HG03378 (cell line): ENCODE data around the gene PRKD1.

Source experiments
- ATAC-seq: cut with Tn5 transposase; IDR thresholded peaks from one replicate; pipeline ENCODE4 v1.9.1; 2021; ENCODE audit warnings: mild to moderate bottlenecking, moderate library complexity; ENCODE audit not compliant: unreplicated experiment

PRKD1 gene

DNA sequence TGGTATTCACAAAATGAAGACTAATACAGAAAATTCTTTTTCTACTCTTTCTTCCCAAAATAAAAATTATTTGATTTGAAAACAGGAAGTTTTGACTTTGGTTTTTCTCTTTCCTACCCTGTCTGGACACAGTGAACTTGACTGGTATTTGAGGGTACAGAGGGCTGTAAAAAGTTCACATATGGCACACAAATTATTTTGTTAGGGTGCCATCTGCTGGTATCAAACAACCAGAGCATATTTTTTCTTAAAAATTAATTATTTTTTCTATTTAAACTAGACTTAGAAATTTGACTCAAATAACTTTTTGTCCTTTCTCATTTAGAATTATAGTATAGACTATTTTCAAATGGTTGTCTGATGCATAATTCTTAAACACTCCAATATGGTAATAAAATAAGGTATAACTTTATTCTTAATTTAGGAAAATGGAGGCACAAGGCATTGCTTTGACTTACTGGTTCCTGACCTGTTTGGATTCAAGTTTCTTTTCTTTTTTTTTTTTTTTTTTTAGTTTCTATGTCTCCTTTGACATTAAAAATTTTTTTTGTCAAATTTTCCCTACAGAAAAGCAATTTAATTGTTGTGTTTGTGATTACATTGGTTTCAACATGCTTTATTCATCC lies 390.6 kb downstream of the PRKD1 start:
- no peak for ATAC-seq

DNA sequence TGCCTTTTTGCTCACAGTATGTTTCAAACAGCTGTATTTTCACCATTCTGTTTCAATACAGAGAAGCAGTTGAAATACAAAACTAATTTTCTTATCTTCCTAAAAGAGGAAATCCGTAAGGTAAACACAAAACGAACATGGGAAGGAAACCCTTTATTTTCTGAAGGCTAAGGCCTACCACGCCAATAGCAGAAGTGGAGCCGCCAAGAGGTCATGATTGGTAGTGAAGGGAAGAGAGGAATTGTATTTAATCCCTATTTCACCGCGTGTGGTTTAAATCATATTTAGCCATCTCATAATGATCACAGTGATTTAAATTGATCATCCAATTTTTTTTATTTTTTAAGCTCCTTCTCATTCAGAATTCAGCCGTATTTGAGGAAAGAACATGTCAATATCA lies 398.2 kb downstream of the PRKD1 start:
- ATAC-seq: no peak

DNA sequence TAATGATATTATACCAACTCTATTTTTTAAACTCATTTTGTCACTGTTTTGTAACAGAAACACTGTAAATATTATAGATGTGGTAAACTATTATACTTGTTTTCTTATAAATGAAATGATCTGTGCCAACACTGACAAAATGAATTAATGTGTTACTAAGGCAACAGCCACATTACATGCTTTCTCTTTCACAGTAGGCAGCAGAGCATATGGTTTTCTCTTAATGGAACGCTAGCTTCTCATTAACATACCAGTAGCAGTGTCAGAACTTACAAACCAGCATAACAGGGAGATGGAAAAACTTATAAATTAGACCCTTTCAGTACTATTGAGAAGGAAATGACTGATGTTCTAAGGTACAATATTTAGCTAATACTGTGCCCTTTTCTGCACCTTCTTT lies 398.8 kb downstream of the PRKD1 start:
- ATAC-seq: peak; percentile 64

DNA sequence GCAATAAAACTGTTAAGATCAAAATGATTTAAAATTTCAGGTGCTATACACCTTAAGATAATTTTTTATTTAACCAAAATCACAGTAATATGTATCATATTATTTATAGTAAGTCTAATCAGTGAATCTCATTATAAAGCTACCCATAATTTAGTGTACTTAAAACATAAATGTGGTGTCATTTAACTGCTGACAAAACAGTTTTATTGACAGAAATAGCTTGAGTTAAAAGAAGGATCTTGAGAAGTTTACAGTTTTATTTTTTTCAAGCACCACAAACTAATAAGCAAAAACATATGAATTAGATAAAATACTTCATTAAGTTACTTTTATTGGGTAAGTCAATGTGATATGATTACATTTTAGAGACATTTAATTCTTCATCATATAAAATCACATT lies 400.4 kb downstream of the PRKD1 start:
- no peak for ATAC-seq
